ENCODE results near the gene KRTAP3-3. TPM values are rescaled to one million over a fixed set of nuclear protein-coding genes. Genes with fewer than 3 reads are reported as not detected.

The KRTAP3-3 gene
- total and polyA plus RNA-seq, 2 of the 4 experiments (the other 2 are of a cell fraction) = not detected

DNA sequence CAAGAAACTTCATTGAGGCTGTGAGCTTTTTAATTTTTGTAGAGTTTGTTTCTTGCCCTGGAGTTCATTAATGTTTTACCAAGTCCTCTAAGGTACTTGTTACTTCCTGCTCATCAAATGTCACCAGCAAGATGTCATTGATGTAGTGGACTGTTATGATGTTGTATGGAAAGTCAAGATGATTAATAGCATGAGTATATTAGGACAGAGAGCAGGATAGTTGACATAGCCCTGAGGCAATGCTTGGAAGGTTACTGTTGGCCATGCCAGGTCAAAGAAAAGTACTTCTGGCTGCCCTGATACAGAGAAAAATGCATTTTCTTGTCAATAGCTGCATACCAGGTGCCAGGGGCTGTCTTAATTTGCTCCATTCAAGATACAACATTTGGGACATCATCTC, 26.4 kb upstream of the KRTAP3-3 start (continued):
- TF ChIP-seq, protein P1, sequence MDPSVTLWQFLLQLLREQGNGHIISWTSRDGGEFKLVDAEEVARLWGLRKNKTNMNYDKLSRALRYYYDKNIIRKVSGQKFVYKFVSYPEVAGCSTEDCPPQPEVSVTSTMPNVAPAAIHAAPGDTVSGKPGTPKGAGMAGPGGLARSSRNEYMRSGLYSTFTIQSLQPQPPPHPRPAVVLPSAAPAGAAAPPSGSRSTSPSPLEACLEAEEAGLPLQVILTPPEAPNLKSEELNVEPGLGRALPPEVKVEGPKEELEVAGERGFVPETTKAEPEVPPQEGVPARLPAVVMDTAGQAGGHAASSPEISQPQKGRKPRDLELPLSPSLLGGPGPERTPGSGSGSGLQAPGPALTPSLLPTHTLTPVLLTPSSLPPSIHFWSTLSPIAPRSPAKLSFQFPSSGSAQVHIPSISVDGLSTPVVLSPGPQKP (IDR thresholded peaks at IDR 0.05; ENCODE audit: borderline replicate concordance, low read depth, low read length) = no peak
- TF ChIP-seq SMC3 (IDR thresholded peaks at IDR 0.05; ENCODE audit: low read depth, low read length) = no peak
- TF ChIP-seq FOS (IDR thresholded peaks at IDR 0.05; ENCODE audit: low read depth, low read length) = no peak
- no peak for TF ChIP-seq CEBPB (IDR thresholded peaks at IDR 0.05; ENCODE audit: low read depth, low read length)

- POLR2A ChIA-PET (ENCODE audit: unreplicated experiment) = no interaction called here
- dilution Hi-C loops (cut with HindIII; ENCODE audit: low sequenced_read_pairs, unreplicated experiment) = no loop called here
- TF ChIP-seq CHD1 (IDR thresholded peaks at IDR 0.05; ENCODE audit: low read depth, low read length) (no peak), RFX5 (IDR thresholded peaks at IDR 0.05; ENCODE audit: low read depth, low read length) (no peak), RCOR1 (IDR thresholded peaks at IDR 0.05; ENCODE audit: insufficient replicate concordance, low read length) (no peak), USF2 (IDR thresholded peaks at IDR 0.05; ENCODE audit: low read depth, low read length) (no peak), FOS (IDR thresholded peaks at IDR 0.05; ENCODE audit: low read depth, low read length) (no peak), NFE2L2 (IDR thresholded peaks at IDR 0.05; ENCODE audit: low read depth, low read length) (no peak), SMC3 (IDR thresholded peaks at IDR 0.05; ENCODE audit: low read depth, low read length) (no peak), MXI1 (IDR thresholded peaks at IDR 0.05; ENCODE audit: borderline replicate concordance, low read depth, low read length) (no peak), CTCF (conservative IDR thresholded peaks at IDR 0.05; ENCODE audit: low read depth, low read length) (no peak), CEBPB (IDR thresholded peaks at IDR 0.05; ENCODE audit: low read depth, low read length) (no peak)
- TF ChIP-seq, protein P1 (IDR thresholded peaks at IDR 0.05; ENCODE audit: borderline replicate concordance, low read depth, low read length) = no peak
Observed at GRCh38 chr17:41019415-41019814, 25.5 kb upstream of the KRTAP3-3 start.

More at GRCh38 chr17:41019415-41019814, 25.5 kb upstream of the KRTAP3-3 start:
- Histone ChIP-seq H3K18ac (ENCODE audit: low read depth, low read length) (no peak overlapping the region), H2AK9ac (replicated peaks; ENCODE audit: low read depth, low read length, poor library complexity) (no peak overlapping the region), H2BK120ac (ENCODE audit: low read depth, low read length) (no peak overlapping the region), H4K8ac (ENCODE audit: low read depth in 2 of 2, low read length in 2 of 2) (no peak overlapping the region), H3K9me1 (ENCODE audit: insufficient read depth, low read length) (no peaks in the 10 kb centered on the region), H3K27ac (ENCODE audit: insufficient read depth, low read length) (no peak overlapping the region), H3K36me3 (ENCODE audit: control insufficient read depth, insufficient read depth, low read length) (no peaks in the 10 kb centered on the region), H3K23ac (ENCODE audit: low read depth, low read length) (no peak overlapping the region), H3K4me2 (ENCODE audit: low read depth, low read length) (no peak overlapping the region), H2AK5ac (ENCODE audit: low read depth, low read length) (no peak overlapping the region), H4K91ac (ENCODE audit: insufficient read depth, low read depth, low read length) (no peak overlapping the region), H3K27me3 (ENCODE audit: control insufficient read depth, insufficient read depth, low read length) (no peaks in the 10 kb centered on the region; the same call in 1 of the 2 replicates), H3K9me3 (ENCODE audit: control insufficient read depth, insufficient read depth, low read length) (no peaks in the 10 kb centered on the region; the same call in 1 of the 2 replicates), H2BK5ac (ENCODE audit: low read depth, low read length, poor library complexity, severe bottlenecking) (no peak overlapping the region), H2BK15ac (ENCODE audit: low read depth, low read length) (no peak overlapping the region), H3K4me3 (ENCODE audit: insufficient read depth, low read depth, low read length) (no peak overlapping the region), H3K14ac (replicated peaks; ENCODE audit: low read depth, low read length) (no peak overlapping the region), H3K79me1 (ENCODE audit: low read depth in 1 of 2, low read length in 2 of 2) (no peaks in the 10 kb centered on the region), H3K4me1 (ENCODE audit: control insufficient read depth, insufficient read depth, low read length) (no peaks in the 10 kb centered on the region), H2BK20ac (ENCODE audit: low read depth, low read length) (no peak overlapping the region), H3K9ac (ENCODE audit: low read depth, low read length) (no peak overlapping the region), H2AFZ (replicated peaks; ENCODE audit: low read length, poor library complexity) (no peak overlapping the region), H3K56ac (ENCODE audit: extremely low read depth, insufficient read depth, low read length) (no peak overlapping the region), H4K20me1 (ENCODE audit: insufficient read depth, low read length) (no peaks in the 10 kb centered on the region), H4K5ac (ENCODE audit: low read depth, low read length) (no peak overlapping the region), H3K4ac (ENCODE audit: low read depth, low read length) (no peak overlapping the region)
- no CpG with 5 or more reads among the region's 3 CpGs for WGBS, 2 experiments (ENCODE audit: extremely low coverage in 2 of 2, insufficient read length in 1 of 2)
- CTCF ChIA-PET = no interaction called here
- no TSS peak for BruUV-seq (replicated peaks)
- intact Hi-C loops (cut with micrococcal nuclease) = no loop called here
- DNase-seq = no peak
- no peak for ATAC-seq (ENCODE audit: low read depth)
- in situ Hi-C loops (cut with MboI; ENCODE audit: low sequenced_read_pairs) = no loop called here
